ENCODE data around the gene RNF208.
"Not testable (repeated sequence)": the region's sequence is repeated elsewhere in the genome, so short reads cannot be mapped to it uniquely, and the experiment has no call there.

- TF ChIP-seq SUZ12 (IDR thresholded peaks at IDR 0.05; ENCODE audit: extremely low read depth, insufficient read depth, insufficient read length); ZNF274 (IDR thresholded peaks at IDR 0.05; ENCODE audit: low read depth, low read length); YY1 (IDR thresholded peaks at IDR 0.05; ENCODE audit: insufficient read depth, insufficient read length): not testable (repeated sequence)
Measured at GRCh38 chr9:137239541-137240200, 17.6 kb upstream of the RNF208 start.

Data from NT2/D1 (cell line).